GM18858 (cell line): Measurements from ENCODE around the gene OGFOD1.
"Not testable (repeated sequence)": the region's sequence is repeated elsewhere in the genome, so short reads cannot be mapped to it uniquely, and the experiment has no call there.

Experiments used
- ATAC-seq: cut with Tn5 transposase; IDR thresholded peaks from one replicate; pipeline ENCODE4 v1.9.1; 2021; ENCODE audit not compliant: unreplicated experiment

OGFOD1 gene

GRCh38 chr16:56479469-56479868 is 28.1 kb downstream of the OGFOD1 start:
- no peak for ATAC-seq

GRCh38 chr16:56480776-56481467 is 29.6 kb downstream of the OGFOD1 start:
- ATAC-seq = no peak

GRCh38 chr16:56481468-56482122 is 30.2 kb downstream of the OGFOD1 start:
- no peak for ATAC-seq

GRCh38 chr16:56482683-56483236 is 31.4 kb downstream of the OGFOD1 start:
- ATAC-seq = no peak

- no peak for ATAC-seq
These were observed 32.0 kb downstream of the OGFOD1 start for GRCh38 chr16:56483394-56483793.

GRCh38 chr16:56488035-56488434 is 36.7 kb downstream of the OGFOD1 start:
- no peak for ATAC-seq

GRCh38 chr16:56488868-56489267 is 37.5 kb downstream of the OGFOD1 start:
- ATAC-seq = not testable (repeated sequence)

- ATAC-seq = no peak
These were observed 40.4 kb downstream of the OGFOD1 start for GRCh38 chr16:56491657-56492261.

- no peak for ATAC-seq
These were observed 41.8 kb downstream of the OGFOD1 start for GRCh38 chr16:56493126-56493525.

GRCh38 chr16:56493815-56494214 is 42.5 kb downstream of the OGFOD1 start:
- ATAC-seq = no peak

GRCh38 chr16:56505181-56505580 is 53.8 kb downstream of the OGFOD1 start:
- no peak for ATAC-seq

GRCh38 chr16:56506941-56507340 is 55.6 kb downstream of the OGFOD1 start:
- no peak for ATAC-seq

- no peak for ATAC-seq
These were observed 59.2 kb downstream of the OGFOD1 start for GRCh38 chr16:56510544-56510943.

GRCh38 chr16:56512025-56512424 is 60.7 kb downstream of the OGFOD1 start:
- ATAC-seq = no peak

- ATAC-seq = no peak
These were observed 61.7 kb downstream of the OGFOD1 start for GRCh38 chr16:56513091-56513490.

- ATAC-seq = no peak
These were observed 62.6 kb downstream of the OGFOD1 start for GRCh38 chr16:56513972-56514371.

GRCh38 chr16:56514845-56515244 is 63.5 kb downstream of the OGFOD1 start:
- no peak for ATAC-seq

- no peak for ATAC-seq
These were observed 64.3 kb downstream of the OGFOD1 start for GRCh38 chr16:56515665-56516064.

- no peak for ATAC-seq
These were observed 65.9 kb downstream of the OGFOD1 start for GRCh38 chr16:56517206-56517605.

GRCh38 chr16:56518425-56518824 is 67.1 kb downstream of the OGFOD1 start:
- ATAC-seq = no peak

- peak; percentile 49 for ATAC-seq
These were observed 68.3 kb downstream of the OGFOD1 start, which contains the start of gene BBS2 for GRCh38 chr16:56519459-56520250. Gene BBS2 (minus strand): TSS chr16:56520024. CDS start chr16:56519862, 162 bp downstream.
